ENCODE data around the gene XYLT2.
"Not testable (repeated sequence)": the region's sequence is repeated elsewhere in the genome, so short reads cannot be mapped to it uniquely, and the experiment has no call there.

The XYLT2 gene

DNA sequence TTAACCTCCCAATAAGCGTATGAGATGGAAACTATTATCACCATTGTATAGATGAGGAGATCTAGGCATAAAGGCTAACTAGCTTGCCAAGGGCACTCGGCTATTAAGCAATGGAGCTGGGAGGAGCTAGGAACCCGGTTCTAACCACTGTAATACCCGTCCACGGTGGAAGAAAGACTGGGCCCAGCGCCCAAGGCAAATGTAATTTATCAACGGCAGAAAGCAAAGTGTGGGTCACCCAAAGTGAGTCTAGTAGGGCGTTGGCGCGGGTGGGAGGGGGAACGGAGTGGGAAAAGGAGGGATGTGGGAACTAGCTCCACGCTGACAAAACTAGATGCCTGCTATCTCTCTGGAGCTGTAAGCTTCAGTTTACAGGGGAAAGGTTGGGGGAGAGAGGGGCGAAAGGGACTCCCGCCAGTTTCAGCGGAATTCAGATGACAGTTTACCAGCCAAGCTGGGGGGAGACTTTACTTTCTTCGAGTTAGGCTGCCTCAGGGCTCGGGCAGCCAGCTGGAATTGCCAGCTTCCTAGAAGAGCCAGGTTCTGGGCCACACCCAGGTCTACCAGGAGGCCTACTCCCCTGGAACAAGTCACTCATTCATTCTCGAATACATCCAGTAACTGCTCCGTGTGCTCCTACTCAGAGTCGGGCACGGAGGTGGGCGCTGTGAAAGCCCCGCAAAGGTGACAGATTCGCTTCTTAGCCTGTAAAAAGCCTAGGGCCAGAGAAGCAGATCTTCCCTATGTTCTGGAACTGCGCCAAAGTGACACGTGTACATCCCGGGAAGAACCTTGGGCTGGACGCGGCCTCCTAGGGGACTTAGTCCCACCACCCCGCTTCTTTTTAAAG, 50.6 kb downstream of the XYLT2 start:
- peaks cover 5% of the 10 kb centered on the region; the same call in 1 of the 2 replicates for H3K4me1 ChIP-seq (ENCODE audit: control insufficient read depth, insufficient read depth, low read length)
- peaks cover 7% of the 10 kb centered on the region; the same call in 1 of the 2 replicates for H3K9me3 ChIP-seq (ENCODE audit: control insufficient read depth, insufficient read depth, low read depth, low read length)
- H3K4me3 ChIP-seq (ENCODE audit: low read depth, low read length) = peak overlapping the region; percentile 96
- no peaks in the 10 kb centered on the region for H3K27me3 ChIP-seq (ENCODE audit: control insufficient read depth, insufficient read depth, low read length)
- H3K36me3 ChIP-seq (ENCODE audit: control insufficient read depth, insufficient read depth, low read length) = peaks cover 40% of the 10 kb centered on the region
- peak overlapping the region; percentile 49; the same call in 1 of the 2 replicates for H3K27ac ChIP-seq (ENCODE audit: low read depth, low read length)
- peak overlapping the region; percentile 90 for H3K9ac ChIP-seq (ENCODE audit: low read length)

DNA sequence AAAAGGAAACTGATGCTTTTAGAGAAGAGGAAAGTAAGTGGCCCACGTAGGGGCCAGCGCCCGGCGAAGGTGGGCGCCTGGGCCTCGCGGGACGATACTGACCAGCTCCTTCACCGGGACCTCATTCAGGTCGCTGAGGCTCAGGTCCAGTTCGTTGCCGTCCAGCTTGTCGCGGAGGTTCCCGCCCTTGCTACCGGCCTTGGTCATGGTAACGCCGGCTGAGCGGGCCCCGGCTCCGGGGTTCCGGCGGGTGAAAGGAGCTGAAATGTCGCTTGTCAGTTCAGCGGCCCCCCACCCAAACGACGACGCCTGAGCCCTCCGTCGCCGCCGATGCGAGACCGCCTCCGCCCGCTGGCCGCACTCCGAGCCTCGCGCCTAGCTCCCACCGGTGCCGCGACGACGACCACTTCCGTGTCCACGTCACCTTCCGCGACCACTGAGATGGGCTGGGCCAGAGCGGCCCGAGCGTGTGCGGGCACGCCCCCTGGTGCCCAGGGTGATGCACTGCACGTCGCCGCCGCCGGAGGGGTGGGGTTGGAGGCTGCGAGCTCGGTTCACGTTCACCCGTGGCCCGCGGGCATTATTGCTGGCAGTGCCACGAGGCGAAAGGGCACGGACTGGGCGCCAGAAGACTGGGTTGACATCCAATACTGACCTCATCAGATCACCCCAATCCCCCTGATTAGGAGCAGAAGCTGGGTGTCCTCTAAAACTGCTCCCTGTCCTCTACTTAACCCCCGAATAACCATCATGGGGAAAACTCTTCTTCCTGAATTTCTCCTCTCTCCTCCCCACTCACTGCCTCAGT, 51.4 kb downstream of the XYLT2 start, which contains the start of gene LRRC59:
LRRC59 (minus strand) TSS at position 413 of the 808 bp plus-strand sequence; CDS start at position 207, 206 bp downstream.
- H3K9me3 ChIP-seq (ENCODE audit: control insufficient read depth, insufficient read depth, low read depth, low read length) = peaks cover 7% of the 10 kb centered on the region; the same call in 1 of the 2 replicates
- H3K4me3 ChIP-seq (ENCODE audit: low read depth, low read length) = peak within 1 kb of the TSS; percentile 96
- peak within 1 kb of the TSS; percentile 49; the same call in 1 of the 2 replicates for H3K27ac ChIP-seq (ENCODE audit: low read depth, low read length)
- H3K9ac ChIP-seq (ENCODE audit: low read length) = peak within 1 kb of the TSS; percentile 90
- no peaks in the 10 kb centered on the region for H3K27me3 ChIP-seq (ENCODE audit: control insufficient read depth, insufficient read depth, low read length)
- peaks cover 5% of the 10 kb centered on the region; the same call in 1 of the 2 replicates for H3K4me1 ChIP-seq (ENCODE audit: control insufficient read depth, insufficient read depth, low read length)
- H3K36me3 ChIP-seq (ENCODE audit: control insufficient read depth, insufficient read depth, low read length) = peaks cover 32% of the 10 kb centered on the region

DNA sequence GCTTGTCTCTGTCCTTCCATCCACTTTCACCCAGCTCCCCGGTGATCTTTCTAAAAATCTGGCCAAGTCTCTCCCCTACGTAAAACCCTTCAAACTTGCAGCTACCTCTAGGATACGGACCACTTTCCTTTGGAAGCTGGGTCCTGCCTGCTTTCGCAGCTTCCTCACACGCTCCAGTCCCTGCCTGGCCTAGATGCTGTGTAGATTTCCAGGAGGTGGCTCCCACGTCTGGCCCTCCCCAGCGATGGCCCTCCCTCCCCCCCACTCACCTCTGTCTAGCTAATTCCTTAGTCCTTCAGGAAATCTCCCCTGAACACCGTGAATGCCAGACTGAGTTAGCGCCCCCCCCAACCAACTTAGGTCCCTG, 52.0 kb downstream of the XYLT2 start:
- no peaks in the 10 kb centered on the region for H3K27me3 ChIP-seq (ENCODE audit: control insufficient read depth, insufficient read depth, low read length)
- peak overlapping the region; percentile 96 for H3K4me3 ChIP-seq (ENCODE audit: low read depth, low read length)
- peaks cover 9% of the 10 kb centered on the region for H3K4me1 ChIP-seq (ENCODE audit: control insufficient read depth, insufficient read depth, low read length)
- H3K9ac ChIP-seq (ENCODE audit: low read length) = no peak overlapping the region
- H3K27ac ChIP-seq (ENCODE audit: low read depth, low read length) = no peak overlapping the region
- peaks cover 26% of the 10 kb centered on the region for H3K36me3 ChIP-seq (ENCODE audit: control insufficient read depth, insufficient read depth, low read length)
- H3K9me3 ChIP-seq (ENCODE audit: control insufficient read depth, insufficient read depth, low read depth, low read length) = peaks cover 7% of the 10 kb centered on the region; the same call in 1 of the 2 replicates

DNA sequence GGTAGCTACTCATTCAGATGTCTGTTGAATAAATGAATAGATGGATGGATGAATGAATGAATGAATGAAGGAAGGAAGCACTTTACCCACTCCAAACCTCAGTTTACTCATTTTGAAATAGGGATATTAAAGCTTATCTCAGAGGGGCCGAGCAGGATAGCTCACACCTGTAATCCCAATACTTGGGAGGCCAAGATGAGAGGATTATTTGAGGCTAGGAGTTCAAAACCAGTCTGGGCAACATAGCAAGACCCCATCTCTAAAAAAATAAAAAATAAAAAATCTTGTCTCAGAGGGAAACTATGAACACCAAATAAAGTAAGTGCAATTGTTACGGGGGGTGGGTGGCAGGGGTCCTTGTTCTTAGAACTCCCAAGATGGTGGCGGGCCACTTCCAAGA, 52.7 kb downstream of the XYLT2 start:
- H3K27ac ChIP-seq (ENCODE audit: low read depth, low read length); H3K4me3 ChIP-seq (ENCODE audit: low read depth, low read length); H3K27me3 ChIP-seq (ENCODE audit: control insufficient read depth, insufficient read depth, low read length); H3K9ac ChIP-seq (ENCODE audit: low read length); H3K9me3 ChIP-seq (ENCODE audit: control insufficient read depth, insufficient read depth, low read depth, low read length): not testable (repeated sequence)
- Histone ChIP-seq H3K4me1 (ENCODE audit: control insufficient read depth, insufficient read depth, low read length) (peaks cover 10% of the 10 kb centered on the region), H3K36me3 (ENCODE audit: control insufficient read depth, insufficient read depth, low read length) (peaks cover 18% of the 10 kb centered on the region)

DNA sequence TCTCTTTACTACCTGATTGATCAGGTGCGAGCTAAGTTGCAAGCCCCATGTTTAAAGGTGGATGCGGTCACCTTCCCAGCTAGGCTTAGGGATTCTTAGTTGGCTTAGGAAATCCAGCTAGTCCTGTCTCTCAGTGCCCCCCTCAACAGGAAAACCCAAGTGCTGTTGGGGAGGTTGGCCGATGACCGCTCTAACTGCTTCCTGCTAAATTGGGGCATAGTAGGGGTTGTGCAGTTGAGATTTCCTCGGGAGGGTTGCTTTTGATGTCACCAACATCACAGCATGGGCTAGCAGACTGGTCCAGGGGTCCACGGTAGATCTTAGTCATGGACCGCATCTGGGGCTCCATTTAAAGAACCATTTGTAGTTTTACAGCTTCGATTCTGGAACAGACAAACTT, 53.7 kb downstream of the XYLT2 start:
- not testable (repeated sequence) for H3K9ac ChIP-seq (ENCODE audit: low read length); H3K9me3 ChIP-seq (ENCODE audit: control insufficient read depth, insufficient read depth, low read depth, low read length); H3K27me3 ChIP-seq (ENCODE audit: control insufficient read depth, insufficient read depth, low read length); H3K36me3 ChIP-seq (ENCODE audit: control insufficient read depth, insufficient read depth, low read length); H3K27ac ChIP-seq (ENCODE audit: low read depth, low read length); H3K4me3 ChIP-seq (ENCODE audit: low read depth, low read length)
- H3K4me1 ChIP-seq (ENCODE audit: control insufficient read depth, insufficient read depth, low read length) = peaks cover 10% of the 10 kb centered on the region

DNA sequence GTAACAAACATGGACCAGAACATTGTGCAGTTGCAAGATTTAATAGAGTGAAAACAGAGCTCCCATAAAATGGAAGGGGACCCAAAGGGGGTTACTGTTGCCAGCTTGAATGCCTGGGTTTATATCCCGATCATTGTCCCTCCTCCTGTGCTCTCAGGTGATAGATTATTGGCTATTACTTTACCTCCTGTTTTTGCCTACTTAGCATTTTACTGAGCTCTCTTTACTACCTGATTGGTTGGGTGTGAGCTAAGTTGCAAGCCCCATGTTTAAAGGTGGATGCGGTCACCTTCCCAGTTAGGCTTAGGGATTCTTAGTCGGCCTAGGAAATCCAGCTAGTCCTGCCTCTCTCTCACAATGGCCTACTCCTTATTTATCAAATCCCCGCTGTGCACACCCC, 59.4 kb downstream of the XYLT2 start:
- H3K36me3 ChIP-seq (ENCODE audit: control insufficient read depth, insufficient read depth, low read length); H3K27me3 ChIP-seq (ENCODE audit: control insufficient read depth, insufficient read depth, low read length); H3K4me3 ChIP-seq (ENCODE audit: low read depth, low read length); H3K9me3 ChIP-seq (ENCODE audit: control insufficient read depth, insufficient read depth, low read depth, low read length); H3K9ac ChIP-seq (ENCODE audit: low read length); H3K27ac ChIP-seq (ENCODE audit: low read depth, low read length); H3K4me1 ChIP-seq (ENCODE audit: control insufficient read depth, insufficient read depth, low read length): not testable (repeated sequence)

DNA sequence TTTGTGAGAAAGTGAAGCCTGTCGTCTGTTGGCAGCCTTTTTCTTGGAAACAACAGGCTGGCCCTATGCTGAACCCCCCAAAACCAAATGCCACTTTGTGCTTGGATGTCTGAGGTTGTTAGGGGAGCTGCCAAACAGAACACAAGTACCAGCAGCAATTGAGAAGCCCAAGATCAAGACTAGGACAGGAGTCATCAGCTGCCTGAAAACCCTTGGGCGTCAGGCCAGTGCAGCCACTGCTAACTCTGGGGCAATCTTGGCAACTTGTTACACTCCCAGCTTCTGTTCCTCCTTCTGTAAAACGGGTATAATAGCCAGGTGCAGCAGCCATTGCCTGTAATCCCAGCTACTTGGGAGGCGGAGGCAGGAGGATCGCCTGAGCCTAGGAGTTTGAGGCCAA, 60.7 kb downstream of the XYLT2 start:
- H3K4me3 ChIP-seq (ENCODE audit: low read depth, low read length) = no peak overlapping the region
- H3K9me3 ChIP-seq (ENCODE audit: control insufficient read depth, insufficient read depth, low read depth, low read length) = no peaks in the 10 kb centered on the region
- H3K27me3 ChIP-seq (ENCODE audit: control insufficient read depth, insufficient read depth, low read length) = no peaks in the 10 kb centered on the region
- no peaks in the 10 kb centered on the region for H3K36me3 ChIP-seq (ENCODE audit: control insufficient read depth, insufficient read depth, low read length)
- no peak overlapping the region for H3K27ac ChIP-seq (ENCODE audit: low read depth, low read length)
- peaks cover 5% of the 10 kb centered on the region; the same call in 1 of the 2 replicates for H3K4me1 ChIP-seq (ENCODE audit: control insufficient read depth, insufficient read depth, low read length)
- no peak overlapping the region for H3K9ac ChIP-seq (ENCODE audit: low read length)

DNA sequence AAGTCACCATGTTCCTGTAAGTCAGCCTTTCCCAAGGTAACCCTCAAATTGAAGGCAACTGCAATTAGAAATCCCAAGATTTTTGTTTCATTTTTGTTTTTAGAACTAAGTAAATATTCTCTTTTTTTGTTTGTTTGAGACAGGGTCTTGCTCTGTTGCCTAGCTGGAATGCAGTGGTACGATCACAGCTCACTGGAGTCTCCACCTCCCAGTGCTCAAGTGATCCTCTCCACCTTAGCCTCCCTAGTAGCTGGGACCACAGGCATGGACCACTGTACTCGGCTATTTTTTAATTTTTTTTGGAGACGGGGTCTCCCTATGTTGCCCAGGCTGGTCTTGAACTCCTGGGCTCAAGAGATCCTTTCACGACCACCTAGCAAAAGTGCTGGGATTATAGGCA, 62.0 kb downstream of the XYLT2 start:
- no peak overlapping the region for H3K9ac ChIP-seq (ENCODE audit: low read length)
- no peak overlapping the region for H3K27ac ChIP-seq (ENCODE audit: low read depth, low read length)
- no peaks in the 10 kb centered on the region for H3K36me3 ChIP-seq (ENCODE audit: control insufficient read depth, insufficient read depth, low read length)
- no peaks in the 10 kb centered on the region for H3K27me3 ChIP-seq (ENCODE audit: control insufficient read depth, insufficient read depth, low read length)
- no peak overlapping the region for H3K4me3 ChIP-seq (ENCODE audit: low read depth, low read length)
- H3K4me1 ChIP-seq (ENCODE audit: control insufficient read depth, insufficient read depth, low read length) = peaks cover 1% of the 10 kb centered on the region; the same call in 1 of the 2 replicates
- peaks cover 2% of the 10 kb centered on the region; the same call in 1 of the 2 replicates for H3K9me3 ChIP-seq (ENCODE audit: control insufficient read depth, insufficient read depth, low read depth, low read length)

Measured in HUES6 (cell line).